Measurements from ENCODE around the gene TMEM132A. TPM values are rescaled to one million over a fixed set of nuclear protein-coding genes. Genes with fewer than 3 reads are reported as not detected.

Gene TMEM132A
- total and polyA plus RNA-seq, 10 of the 15 experiments (the other 5 are each of a cell fraction or from before 2014, with no cell fraction given), result 0.16 to 25.0 (median 4.3) TPM

DNA sequence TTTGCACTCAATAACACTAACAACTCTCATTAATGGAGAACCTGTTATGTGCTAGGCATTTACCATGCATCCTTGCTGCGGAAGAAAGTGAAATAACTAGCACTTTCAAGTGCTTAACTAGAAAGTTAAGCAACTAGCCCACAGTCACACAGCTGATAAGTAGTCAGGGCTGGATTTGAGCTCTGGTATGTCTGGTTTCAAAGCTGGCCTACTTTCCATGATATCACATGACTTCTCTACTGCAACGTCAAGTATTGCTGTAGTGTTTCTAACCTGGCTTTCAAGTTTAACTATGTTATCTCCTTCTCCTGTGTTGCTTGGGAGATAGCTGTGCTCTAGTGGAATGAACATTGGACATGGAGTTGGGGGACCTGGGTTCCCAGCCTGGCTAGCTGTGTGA, 15.6 kb downstream of the TMEM132A start:
- no peak overlapping the region for H3K9ac ChIP-seq (ENCODE audit: control insufficient read depth, insufficient read depth, low read length)
- CTCF ChIA-PET, result interaction anchor here (1.2 to 2.3 kb wide), 8 partner anchors 10 to 247 kb away, joined by 3 to 12 read pairs (median 5); no protein-coding TSS in a partner anchor
- no peak overlapping the region for H3K27ac ChIP-seq (ENCODE audit: control insufficient read depth, insufficient read depth)
- in situ Hi-C loops (cut with MboI), result no loop called here
- peaks cover 9% of the 10 kb centered on the region for H3K79me2 ChIP-seq (ENCODE audit: control insufficient read depth, insufficient read depth, low read length)
- ATAC-seq (no peak), DNase-seq (ENCODE audit: low read depth, low spot score) (no peak), FAIRE-seq (no peak)
- no peak overlapping the region for H3K4me2 ChIP-seq (ENCODE audit: control insufficient read depth, insufficient read depth)
- SMC1A ChIA-PET (ENCODE audit: uncharacterized antibody, unreplicated experiment), result interaction anchor here (0.7 to 1.6 kb wide), 7 partner anchors 10 to 103 kb away, joined by 3 to 5 read pairs (median 3); no protein-coding TSS in a partner anchor
- peaks cover 25 to 34% of the 10 kb centered on the region in 2 experiments for H3K36me3 ChIP-seq (ENCODE audit: control insufficient read depth in 2 of 2, insufficient read depth in 2 of 2, low read length in 1 of 2)
- no peaks in the 10 kb centered on the region; the same call in 1 of the 2 replicates for H4K20me1 ChIP-seq (ENCODE audit: control insufficient read depth, insufficient read depth)
- no TSS peak for BruUV-seq (replicated peaks)
- no peak overlapping the region for H3K4me3 ChIP-seq
- H3K4me1 ChIP-seq (ENCODE audit: control insufficient read depth, insufficient read depth, low read length), result peaks cover 14% of the 10 kb centered on the region
- no peak for TF ChIP-seq BACH1 (IDR thresholded peaks at IDR 0.05; ENCODE audit: borderline replicate concordance)
- TF ChIP-seq, protein P1, sequence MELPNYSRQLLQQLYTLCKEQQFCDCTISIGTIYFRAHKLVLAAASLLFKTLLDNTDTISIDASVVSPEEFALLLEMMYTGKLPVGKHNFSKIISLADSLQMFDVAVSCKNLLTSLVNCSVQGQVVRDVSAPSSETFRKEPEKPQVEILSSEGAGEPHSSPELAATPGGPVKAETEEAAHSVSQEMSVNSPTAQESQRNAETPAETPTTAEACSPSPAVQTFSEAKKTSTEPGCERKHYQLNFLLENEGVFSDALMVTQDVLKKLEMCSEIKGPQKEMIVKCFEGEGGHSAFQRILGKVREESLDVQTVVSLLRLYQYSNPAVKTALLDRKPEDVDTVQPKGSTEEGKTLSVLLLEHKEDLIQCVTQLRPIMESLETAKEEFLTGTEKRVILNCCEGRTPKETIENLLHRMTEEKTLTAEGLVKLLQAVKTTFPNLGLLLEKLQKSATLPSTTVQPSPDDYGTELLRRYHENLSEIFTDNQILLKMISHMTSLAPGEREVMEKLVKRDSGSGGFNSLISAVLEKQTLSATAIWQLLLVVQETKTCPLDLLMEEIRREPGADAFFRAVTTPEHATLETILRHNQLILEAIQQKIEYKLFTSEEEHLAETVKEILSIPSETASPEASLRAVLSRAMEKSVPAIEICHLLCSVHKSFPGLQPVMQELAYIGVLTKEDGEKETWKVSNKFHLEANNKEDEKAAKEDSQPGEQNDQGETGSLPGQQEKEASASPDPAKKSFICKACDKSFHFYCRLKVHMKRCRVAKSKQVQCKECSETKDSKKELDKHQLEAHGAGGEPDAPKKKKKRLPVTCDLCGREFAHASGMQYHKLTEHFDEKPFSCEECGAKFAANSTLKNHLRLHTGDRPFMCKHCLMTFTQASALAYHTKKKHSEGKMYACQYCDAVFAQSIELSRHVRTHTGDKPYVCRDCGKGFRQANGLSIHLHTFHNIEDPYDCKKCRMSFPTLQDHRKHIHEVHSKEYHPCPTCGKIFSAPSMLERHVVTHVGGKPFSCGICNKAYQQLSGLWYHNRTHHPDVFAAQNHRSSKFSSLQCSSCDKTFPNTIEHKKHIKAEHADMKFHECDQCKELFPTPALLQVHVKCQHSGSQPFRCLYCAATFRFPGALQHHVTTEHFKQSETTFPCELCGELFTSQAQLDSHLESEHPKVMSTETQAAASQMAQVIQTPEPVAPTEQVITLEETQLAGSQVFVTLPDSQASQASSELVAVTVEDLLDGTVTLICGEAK (IDR thresholded peaks at IDR 0.05; ENCODE audit: borderline replicate concordance), result no peak
- no peak for TF ChIP-seq RELA (IDR thresholded peaks at IDR 0.05; ENCODE audit: borderline replicate concordance, partially characterized antibody)
- no peak for TF ChIP-seq ZNF24 (IDR thresholded peaks at IDR 0.05)
- TF ChIP-seq RFX5 (IDR thresholded peaks at IDR 0.05; ENCODE audit: low read depth, low read length), result no peak
- RAD21 ChIA-PET (ENCODE audit: unreplicated experiment), result interaction anchor here (1.1 to 1.7 kb wide), 2 partner anchors 9 to 14 kb away, joined by 3 to 5 read pairs; no protein-coding TSS in a partner anchor
- 63% methylated on average over 2 of the region's 2 CpGs for WGBS (ENCODE audit: insufficient coverage, insufficient replicate concordance, low lambda C conversion rate, missing lambda C conversion rate)
- POLR2A ChIA-PET, result interaction anchor here (0.6 to 1.4 kb wide), 2 partner anchors 10 to 174 kb away, joined by 6 to 9 read pairs; no protein-coding TSS in a partner anchor
- no peaks in the 10 kb centered on the region for H3K9me3 ChIP-seq (replicated peaks; ENCODE audit: control insufficient read depth, insufficient read depth, low read length)
- intact Hi-C loops (cut with micrococcal nuclease; ENCODE audit: unreplicated experiment), result no loop called here
- H3K27me3 ChIP-seq (replicated peaks in 1 of 2; ENCODE audit: control insufficient read depth in 2 of 2, insufficient read depth in 2 of 2, low read length in 1 of 2), result no peaks in the 10 kb centered on the region
- no peak overlapping the region for H2AFZ ChIP-seq (ENCODE audit: control insufficient read depth, low read depth, low read length)
